C1 segment of cervical spinal cord (tissue), 14 donors: ENCODE measurements around the gene FIGNL2.
A peak's percentile ranks its signal among the peaks of the same experiment; 100 is the strongest.

Experiments used
- DNase-seq, 14 donors: peaks; one replicate each; lab custom pipeline; 2025; lab: John Stamatoyannopoulos, UW

Gene FIGNL2

DNA sequence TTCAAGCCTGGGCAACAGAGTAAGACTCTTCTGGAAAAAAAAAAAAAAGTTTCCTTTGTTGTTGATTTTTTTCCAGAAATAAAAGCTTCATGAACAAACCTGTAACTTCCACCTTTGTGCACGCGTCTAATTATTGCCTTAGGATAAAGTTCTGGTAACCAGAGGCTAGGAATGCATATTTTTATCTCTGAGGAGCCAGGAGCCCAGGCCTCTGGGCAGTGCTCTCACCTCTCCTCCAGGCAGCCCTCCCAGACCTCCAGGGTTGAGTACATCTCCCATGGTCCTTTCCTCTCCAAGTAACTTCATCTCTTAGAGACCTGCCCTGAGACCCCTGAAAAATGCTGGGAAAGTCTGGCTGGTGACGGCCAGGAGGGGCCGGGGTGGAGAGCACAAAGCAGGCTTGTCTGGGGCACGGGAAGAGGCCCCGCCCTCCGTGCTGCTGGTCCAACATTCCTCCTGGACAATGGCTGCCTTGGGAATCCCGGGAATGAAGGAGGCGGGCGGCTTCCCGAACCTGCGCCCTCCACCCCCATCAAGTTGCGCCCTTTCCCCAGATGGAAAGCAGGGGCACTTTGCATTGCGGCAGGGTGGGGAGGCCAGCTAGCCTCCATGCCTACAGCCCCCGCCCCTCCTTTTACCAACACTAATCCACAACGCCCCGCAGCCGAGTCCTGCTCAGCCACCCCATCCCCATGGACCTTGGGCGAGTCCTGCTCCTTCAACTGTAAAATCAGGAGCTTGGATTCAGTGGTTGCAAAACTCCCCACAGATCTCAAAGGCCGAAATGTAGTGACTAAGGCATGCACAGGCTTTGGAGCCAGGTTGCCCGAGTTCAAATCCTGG is 7.3 kb upstream of the FIGNL2 start:
- DNase-seq, result no peak

GRCh38 chr12:51852404-51853137 is 4.1 kb upstream of the FIGNL2 start:
- DNase-seq, result no peak

DNA sequence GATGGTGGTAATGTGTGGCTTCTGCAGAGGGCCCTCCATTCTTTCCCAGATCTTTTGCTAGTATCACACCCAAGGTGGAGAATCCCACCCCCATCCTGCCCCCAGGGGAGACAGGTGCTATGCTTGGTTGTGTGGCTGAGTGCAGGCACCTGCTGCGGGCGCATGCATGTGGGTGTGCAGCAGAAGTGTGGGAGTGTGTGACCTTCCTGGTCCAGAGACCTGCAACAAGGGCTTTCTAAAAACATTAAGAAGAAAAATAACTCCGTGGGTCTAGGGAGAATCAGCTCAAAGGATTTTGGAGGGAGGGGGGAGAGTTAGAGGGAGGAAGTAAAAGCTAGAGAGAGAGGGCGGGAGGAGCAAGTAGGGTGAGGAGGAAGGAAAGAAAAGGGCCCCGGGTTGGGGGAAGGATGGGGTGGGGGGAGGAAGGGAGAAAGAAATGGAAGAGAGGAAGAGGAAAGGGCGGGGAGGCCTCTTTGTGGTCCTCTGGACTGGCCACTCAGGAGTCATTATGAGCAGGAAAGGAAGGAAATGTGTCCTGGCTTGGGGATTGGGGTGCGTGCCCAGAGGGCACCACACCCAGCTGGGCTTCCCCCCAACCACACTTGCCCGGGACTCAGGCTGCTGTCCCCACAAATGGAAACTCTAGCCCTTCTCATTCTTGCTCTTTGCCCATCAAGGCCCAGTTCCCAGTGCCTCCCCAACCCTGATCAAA is 3.1 kb upstream of the FIGNL2 start:
- no peak for DNase-seq

GRCh38 chr12:51850965-51851299 is 2.4 kb upstream of the FIGNL2 start:
- DNase-seq, result no peak

- DNase-seq, result no peak
Measured at GRCh38 chr12:51850081-51850964, 1.8 kb upstream of the FIGNL2 start.

DNA sequence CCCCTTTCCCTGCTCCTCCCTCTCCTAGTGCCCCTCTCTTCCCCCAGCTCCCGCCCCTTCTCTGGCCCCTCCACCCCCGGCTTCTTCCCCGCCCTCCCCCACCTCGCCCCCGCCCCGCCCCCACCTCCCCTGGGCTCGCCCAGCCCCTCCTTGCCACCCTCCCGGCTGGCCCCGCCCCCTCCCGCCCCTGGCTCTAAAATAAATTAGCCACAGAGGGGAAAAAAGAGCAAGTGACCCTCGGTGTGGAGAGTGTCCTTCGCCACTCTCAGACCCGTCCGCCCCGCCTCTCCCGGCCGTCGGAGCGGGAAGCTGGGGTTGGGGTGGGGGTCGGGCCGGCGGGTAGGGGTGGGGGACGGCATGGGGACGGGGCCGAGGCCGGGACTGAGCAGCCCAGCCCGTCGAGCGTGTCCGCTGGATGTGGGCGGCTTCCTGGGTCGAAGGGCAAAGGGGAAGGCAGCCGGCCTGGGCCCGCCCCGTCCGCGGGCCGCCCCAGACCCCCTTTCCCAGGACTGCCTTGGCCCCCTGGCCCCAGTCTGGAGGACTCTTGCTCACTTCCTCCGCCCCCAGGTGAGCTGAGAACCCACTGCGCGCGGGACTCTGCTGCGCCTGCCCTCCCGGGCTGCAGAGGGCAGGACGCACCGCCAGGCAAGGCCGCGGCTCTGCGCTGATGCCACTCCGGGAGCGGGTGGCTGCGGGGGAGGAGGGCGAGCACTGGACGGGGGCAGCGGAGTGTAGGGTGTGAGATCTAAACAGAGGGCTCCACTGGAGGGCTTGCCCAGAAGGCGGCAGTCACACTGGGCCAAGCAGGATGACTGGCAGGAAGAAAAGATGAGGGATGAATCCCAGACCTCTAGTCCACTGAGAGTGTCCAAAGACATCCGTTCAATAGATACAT is 570 bp upstream of the FIGNL2 start:
- DNase-seq, result no peak

DNA sequence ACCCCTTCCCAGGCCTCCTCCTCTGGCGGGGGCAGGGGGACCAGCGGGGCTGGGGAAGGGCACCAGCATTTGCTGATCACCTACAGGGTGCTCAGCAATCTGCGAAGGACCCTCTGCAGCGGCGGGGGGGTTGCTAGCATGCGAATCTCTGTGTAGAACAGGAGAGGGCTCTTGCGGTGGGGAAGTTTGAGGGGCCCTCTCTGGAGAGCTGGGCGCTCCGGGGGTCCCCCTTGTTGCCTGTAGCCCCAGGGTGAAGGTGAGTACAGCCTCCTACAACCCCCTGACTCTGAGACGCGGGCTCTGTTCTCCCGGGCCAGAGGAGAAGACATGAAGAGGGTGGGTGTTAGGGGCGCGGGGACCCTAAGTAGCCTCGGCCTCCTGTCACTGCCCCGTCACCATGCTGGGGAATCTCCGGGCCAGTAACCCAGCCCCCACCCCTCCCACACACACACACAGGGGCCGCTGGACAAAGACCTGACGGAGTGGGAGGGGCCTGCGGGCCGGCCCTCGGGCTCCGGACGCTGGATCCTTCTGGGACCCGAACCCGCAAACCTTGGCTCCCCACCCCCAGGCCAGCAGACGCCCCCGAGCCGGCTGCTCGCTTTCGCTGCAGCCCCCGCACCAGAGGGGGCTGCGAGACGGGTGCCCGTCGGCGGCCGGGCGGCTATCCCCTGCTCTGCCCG is 734 bp downstream of the FIGNL2 start:
- DNase-seq, result no peak

- DNase-seq, result peak in 2 of 14 donors; percentile 6 to 42
Measured at GRCh38 chr12:51846911-51847642, 1.4 kb downstream of the FIGNL2 start.

GRCh38 chr12:51846271-51846691 is 2.2 kb downstream of the FIGNL2 start:
- no peak for DNase-seq

DNA sequence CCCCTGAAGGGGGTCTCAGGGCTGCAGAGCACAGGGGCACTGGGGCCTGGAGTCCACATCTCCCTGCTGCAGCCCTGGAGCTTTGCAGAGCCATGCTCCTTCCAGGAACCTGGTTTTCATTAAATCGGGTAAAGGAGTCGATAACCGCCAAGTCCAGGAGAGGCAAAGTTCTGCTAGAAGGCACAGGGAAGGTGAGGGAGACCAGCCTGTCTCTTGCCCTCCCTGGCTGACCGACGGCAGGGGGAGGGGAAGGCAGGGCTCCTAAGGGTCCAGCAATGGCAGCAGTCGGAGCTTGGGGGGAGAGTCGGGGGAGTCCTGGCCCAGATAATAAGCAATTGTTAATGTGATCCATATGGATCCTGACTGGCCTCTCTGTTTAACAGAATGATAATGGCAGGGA is 3.0 kb downstream of the FIGNL2 start:
- no peak for DNase-seq

- DNase-seq, result no peak
Measured at GRCh38 chr12:51844854-51845253, 3.7 kb downstream of the FIGNL2 start.

DNA sequence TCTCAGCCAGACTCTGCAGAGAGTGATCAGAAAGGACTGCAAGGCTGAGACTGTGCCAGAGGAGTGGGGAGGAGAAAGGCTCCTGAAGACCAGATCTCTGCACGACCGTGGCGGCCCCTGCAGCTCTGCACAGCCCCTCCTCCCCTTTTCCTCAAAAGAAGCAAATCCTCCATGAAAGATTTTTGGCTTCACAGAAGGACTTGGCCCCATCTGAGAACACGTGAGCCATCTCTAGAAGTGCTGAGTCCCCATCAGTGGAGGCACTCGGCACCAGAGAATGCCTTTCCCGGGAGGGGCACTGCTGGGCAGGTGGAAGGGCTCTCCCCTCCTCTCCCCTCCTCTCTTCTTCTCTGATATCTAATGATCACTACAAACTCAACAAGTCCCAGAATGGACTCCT is 6.8 kb downstream of the FIGNL2 start:
- no peak for DNase-seq

DNA sequence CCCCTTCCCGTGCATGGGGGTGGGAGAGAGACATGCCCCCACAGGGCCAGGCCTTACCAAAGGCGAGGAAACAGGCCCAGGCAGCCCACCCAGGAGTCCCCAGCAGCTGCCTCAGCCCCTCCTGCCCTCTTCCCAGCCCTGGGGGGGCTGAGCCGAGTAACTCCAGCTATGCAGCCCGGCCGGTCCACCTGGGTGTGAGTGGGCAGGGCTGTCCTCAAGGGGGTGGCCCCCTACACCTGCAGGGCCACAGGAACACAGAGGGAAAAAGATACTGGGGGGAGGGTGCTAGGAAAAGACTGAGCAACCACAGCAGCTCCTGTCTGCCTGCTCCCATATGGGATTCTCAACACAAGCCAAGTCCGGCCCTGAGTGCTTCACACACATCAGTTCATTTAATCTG is 7.6 kb downstream of the FIGNL2 start:
- no peak for DNase-seq

- DNase-seq, result no peak
Measured at GRCh38 chr12:51839310-51839947, 9.1 kb downstream of the FIGNL2 start.

GRCh38 chr12:51838762-51839161 is 9.8 kb downstream of the FIGNL2 start:
- DNase-seq, result no peak

- no peak for DNase-seq
Measured at GRCh38 chr12:51838036-51838435, 10.5 kb downstream of the FIGNL2 start.

DNA sequence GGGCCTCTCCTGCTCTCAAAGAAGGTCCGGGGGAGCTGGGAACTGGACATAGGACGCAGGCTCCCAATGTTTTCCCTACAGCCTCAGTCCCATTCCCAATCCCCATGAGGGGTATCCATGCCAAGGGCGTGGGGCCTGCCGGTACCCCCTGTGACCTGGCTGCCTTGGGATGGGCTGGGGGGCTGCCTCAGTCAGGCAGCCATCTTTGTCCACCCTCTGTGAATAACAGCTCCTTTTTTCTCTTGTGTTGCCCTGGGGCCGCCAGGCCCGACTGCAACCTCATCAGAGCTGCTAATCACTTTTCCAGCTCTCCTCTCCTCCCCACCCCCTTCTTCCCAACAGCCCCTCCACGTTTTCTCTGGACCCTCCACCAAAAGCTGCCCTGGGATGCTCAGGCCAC is 11.2 kb downstream of the FIGNL2 start:
- no peak for DNase-seq

GRCh38 chr12:51836827-51837173 is 11.7 kb downstream of the FIGNL2 start:
- no peak for DNase-seq
